ENCODE results near the gene SCGB1D1. TPM values are rescaled to one million over a fixed set of nuclear protein-coding genes. Genes with fewer than 3 reads are reported as not detected.
"Not testable (repeated sequence)": the region's sequence is repeated elsewhere in the genome, so short reads cannot be mapped to it uniquely, and the experiment has no call there.

SCGB1D1 gene
- total RNA-seq, 1 donor, result not detected

GRCh38 chr11:62202910-62203309 lies 12.9 kb downstream of the SCGB1D1 start:
- no peak for TF ChIP-seq CTCF (IDR thresholded peaks at IDR 0.05; ENCODE audit: insufficient read depth, low read depth, low read length)

GRCh38 chr11:62204430-62204829 lies 14.4 kb downstream of the SCGB1D1 start:
- no peak for TF ChIP-seq CTCF (IDR thresholded peaks at IDR 0.05; ENCODE audit: insufficient read depth, low read depth, low read length)
- no peak for DNase-seq (ENCODE audit: low read depth)
- H3K4me3 ChIP-seq (ENCODE audit: low read depth, low read length), result no peak overlapping the region

More at GRCh38 chr11:62202910-62203309, 12.9 kb downstream of the SCGB1D1 start:
- no peak for DNase-seq (ENCODE audit: low read depth)
- no peak overlapping the region for H3K4me3 ChIP-seq (ENCODE audit: low read depth, low read length)

GRCh38 chr11:62205441-62205840 lies 15.4 kb downstream of the SCGB1D1 start:
- TF ChIP-seq CTCF (IDR thresholded peaks at IDR 0.05; ENCODE audit: insufficient read depth, low read depth, low read length), result no peak
- DNase-seq (ENCODE audit: low read depth), result no peak
- H3K4me3 ChIP-seq (ENCODE audit: low read depth, low read length), result no peak overlapping the region

- DNase-seq (ENCODE audit: low read depth); H3K4me3 ChIP-seq (ENCODE audit: low read depth, low read length): not testable (repeated sequence)
These were observed 16.5 kb downstream of the SCGB1D1 start for GRCh38 chr11:62206276-62207066.

GRCh38 chr11:62208785-62209144 lies 18.7 kb downstream of the SCGB1D1 start:
- no peak for DNase-seq (ENCODE audit: low read depth)
- TF ChIP-seq CTCF (IDR thresholded peaks at IDR 0.05; ENCODE audit: insufficient read depth, low read depth, low read length), result no peak
- no peak overlapping the region for H3K4me3 ChIP-seq (ENCODE audit: low read depth, low read length)

- peak; percentile 7 for DNase-seq (ENCODE audit: low read depth)
- H3K4me3 ChIP-seq (ENCODE audit: low read depth, low read length), result no peak overlapping the region
- peak; percentile 45 for TF ChIP-seq CTCF (IDR thresholded peaks at IDR 0.05; ENCODE audit: insufficient read depth, low read depth, low read length)
These were observed 27.3 kb downstream of the SCGB1D1 start for GRCh38 chr11:62217191-62217748.

- no peak for DNase-seq (ENCODE audit: low read depth)
- TF ChIP-seq CTCF (IDR thresholded peaks at IDR 0.05; ENCODE audit: insufficient read depth, low read depth, low read length), result no peak
- H3K4me3 ChIP-seq (ENCODE audit: low read depth, low read length), result no peak overlapping the region
These were observed 31.5 kb downstream of the SCGB1D1 start for GRCh38 chr11:62221498-62221897.

Data from fibroblast of villous mesenchyme (primary cell).